Kidney (tissue), 14 donors: Measurements from ENCODE around the gene POMP. TPM values are rescaled to one million over a fixed set of nuclear protein-coding genes. Genes with fewer than 3 reads are reported as not detected.

Experiments used
- DNase-seq, 5 donors: peaks; one replicate each; pipeline ENCODE4 v3.0.0-alpha.2; 2013 to 2020
- FAIRE-seq: peaks from 2 replicates; lab custom pipeline; 2012; peaks lifted over from hg19 to GRCh38; lab: Jason Lieb, UNC
- H3K27ac ChIP-seq, 2 donors: one replicate each; pipeline ENCODE4 v1.7.0; 2013; ENCODE audit warnings: low read depth in 2 of 2, low read length in 2 of 2, inconsistent platforms in 1 of 2
- H3K27me3 ChIP-seq: one replicate; pipeline ENCODE4 v1.7.1; 2013; ENCODE audit warnings: low read length, inconsistent platforms; ENCODE audit not compliant: control insufficient read depth, insufficient read depth
- H3K36me3 ChIP-seq, 3 donors: one replicate each; pipeline versions ENCODE4 v1.7.0 to v1.7.1; 2013; ENCODE audit warnings: low read length in 3 of 3, control low read depth in 1 of 3, inconsistent platforms in 1 of 3; ENCODE audit not compliant: insufficient read depth in 3 of 3, control insufficient read depth in 2 of 3
- H3K4me1 ChIP-seq, 3 donors: one replicate each; pipeline versions ENCODE4 v1.7.0 to v1.7.1; 2013; ENCODE audit warnings: low read length in 3 of 3, inconsistent platforms in 1 of 3, low read depth in 1 of 3; ENCODE audit not compliant: control insufficient read depth in 2 of 3, insufficient read depth in 2 of 3
- H3K4me3 ChIP-seq, 3 donors: one replicate each; pipeline versions ENCODE4 v1.7.0 to v1.8.1; 2013; ENCODE audit warnings: low read length in 3 of 3, control low read depth in 1 of 3, inconsistent platforms in 1 of 3
- H3K9ac ChIP-seq, 3 donors: one replicate each; pipeline versions ENCODE4 v1.7.0 to v1.7.1; 2013; ENCODE audit warnings: low read length in 3 of 3, control low read depth in 1 of 3, inconsistent platforms in 1 of 3
- H3K9me3 ChIP-seq, 3 donors: one replicate each; pipeline versions ENCODE4 v1.7.0 to v1.7.1; 2013; ENCODE audit warnings: low read length in 3 of 3, control low read depth in 1 of 3, inconsistent platforms in 1 of 3; ENCODE audit not compliant: control insufficient read depth in 2 of 3, insufficient read depth in 1 of 3
- intact Hi-C: fragments of 100-400 bp; cut with DNase I; formaldehyde crosslinking; loops from one replicate; pipeline ENCODE4 v1.11.1; 2022
- polyA plus RNA-seq: library from polyadenylated mRNA; stranded (reverse); fragments of 350-450 nt; fragmentation: Illumina TruSeq; extraction: RNeasy Lipid Tissue Mini Kit (QIAGEN cat#74804); gene quantifications from one replicate; pipeline ENCODE4 v1.2.3, GENCODE V29; 2014; ENCODE audit warnings: low read depth, low replicate concordance; ENCODE audit not compliant: insufficient read depth
- total RNA-seq: library from RNA; stranded (reverse); fragmentation: NEBNext Ultra II Directional; extraction: Animal tissue kit (Norgen Biotek cat#: 25700); gene quantifications from one replicate; pipeline ENCODE4 v1.2.1, GENCODE V29; 2021
- TF ChIP-seq, protein P1 (sequence below): IDR thresholded peaks from 3 replicates; pipeline ENCODE4 v1.5.1; 2012; ENCODE audit warnings: mild to moderate bottlenecking, moderate library complexity, borderline replicate concordance; ENCODE audit not compliant: insufficient read depth; ENCODE audit errors: extremely low read depth
- donor health status: control.
- donor health status: control.
- donor health status: control.
- donor health status: control.
- donor health status: control.
- donor health status: DM: yes; HTN: yes; CAD: no.
- donor health status: Normal renal cell carcinoma (clear cell type).

Gene POMP
- total and polyA plus RNA-seq, 2 donors from 2014 or later = 59.0 to 115 TPM

DNA sequence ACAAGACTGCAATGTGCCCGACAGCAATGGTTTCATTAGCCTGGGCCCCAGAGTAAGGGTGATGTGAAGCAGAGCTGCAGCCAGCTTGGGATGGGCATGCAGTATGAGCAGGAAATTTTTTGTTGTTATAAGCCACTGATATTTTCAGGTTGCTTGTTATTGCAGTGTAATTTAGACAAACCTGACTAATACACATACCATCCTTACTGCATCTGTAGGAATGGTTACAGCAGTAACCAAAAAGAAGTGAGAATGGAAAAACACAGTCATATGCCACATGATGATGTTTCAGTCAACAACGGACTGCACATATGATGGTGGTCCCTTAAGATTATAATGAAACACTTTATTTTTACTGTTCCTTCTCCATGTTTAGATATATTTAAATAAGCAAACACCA is 8.6 kb upstream of the POMP start:
- intact Hi-C loops = no loop called here

DNA sequence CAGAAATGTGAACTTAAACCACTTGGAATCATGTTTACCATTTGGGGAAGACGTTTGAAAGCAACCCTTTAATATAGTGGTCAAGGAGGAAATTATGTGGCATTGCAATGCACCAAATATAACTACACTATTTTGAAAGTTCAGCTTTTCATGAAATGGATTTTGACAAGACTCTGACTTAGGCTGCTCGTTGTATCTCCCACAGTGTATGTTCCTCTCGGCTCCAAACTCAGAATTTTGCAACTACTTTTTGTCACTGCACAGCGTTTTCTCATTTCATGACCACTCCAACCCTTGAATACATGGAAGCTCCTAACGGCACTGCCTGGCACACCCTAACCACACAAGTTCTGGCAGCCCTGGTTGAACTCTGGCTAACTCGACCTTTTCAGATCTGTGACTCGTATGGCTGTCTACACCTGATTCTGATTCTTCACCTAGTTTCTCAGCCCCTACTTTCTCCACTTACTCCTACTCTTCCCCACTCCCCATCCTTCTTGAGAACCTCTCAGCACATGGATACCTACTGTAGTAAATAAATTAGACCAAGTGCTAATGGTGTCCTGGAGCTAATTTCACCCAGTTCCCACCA is 7.0 kb upstream of the POMP start:
- Histone ChIP-seq H3K27ac (no peak overlapping the region), H3K9me3 (no peaks in the 10 kb centered on the region), H3K27me3 (no peaks in the 10 kb centered on the region), H3K36me3 (no peaks in the 10 kb centered on the region), H3K4me1 (no peaks in the 10 kb centered on the region), H3K9ac (no peak overlapping the region), H3K4me3 (no peak overlapping the region)
- FAIRE-seq = no peak
- TF ChIP-seq, protein P1, sequence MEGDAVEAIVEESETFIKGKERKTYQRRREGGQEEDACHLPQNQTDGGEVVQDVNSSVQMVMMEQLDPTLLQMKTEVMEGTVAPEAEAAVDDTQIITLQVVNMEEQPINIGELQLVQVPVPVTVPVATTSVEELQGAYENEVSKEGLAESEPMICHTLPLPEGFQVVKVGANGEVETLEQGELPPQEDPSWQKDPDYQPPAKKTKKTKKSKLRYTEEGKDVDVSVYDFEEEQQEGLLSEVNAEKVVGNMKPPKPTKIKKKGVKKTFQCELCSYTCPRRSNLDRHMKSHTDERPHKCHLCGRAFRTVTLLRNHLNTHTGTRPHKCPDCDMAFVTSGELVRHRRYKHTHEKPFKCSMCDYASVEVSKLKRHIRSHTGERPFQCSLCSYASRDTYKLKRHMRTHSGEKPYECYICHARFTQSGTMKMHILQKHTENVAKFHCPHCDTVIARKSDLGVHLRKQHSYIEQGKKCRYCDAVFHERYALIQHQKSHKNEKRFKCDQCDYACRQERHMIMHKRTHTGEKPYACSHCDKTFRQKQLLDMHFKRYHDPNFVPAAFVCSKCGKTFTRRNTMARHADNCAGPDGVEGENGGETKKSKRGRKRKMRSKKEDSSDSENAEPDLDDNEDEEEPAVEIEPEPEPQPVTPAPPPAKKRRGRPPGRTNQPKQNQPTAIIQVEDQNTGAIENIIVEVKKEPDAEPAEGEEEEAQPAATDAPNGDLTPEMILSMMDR = no peak
- DNase-seq = no peak
- intact Hi-C loops = no loop called here

More for the DNA sequence above, 8.6 kb upstream of the POMP start:
- DNase-seq (no peak), FAIRE-seq (no peak)
- Histone ChIP-seq H3K4me3 (no peak overlapping the region), H3K27ac (no peak overlapping the region), H3K27me3 (no peaks in the 10 kb centered on the region), H3K4me1 (no peaks in the 10 kb centered on the region), H3K36me3 (no peaks in the 10 kb centered on the region), H3K9ac (no peak overlapping the region), H3K9me3 (no peaks in the 10 kb centered on the region)
- TF ChIP-seq, protein P1 = no peak

DNA sequence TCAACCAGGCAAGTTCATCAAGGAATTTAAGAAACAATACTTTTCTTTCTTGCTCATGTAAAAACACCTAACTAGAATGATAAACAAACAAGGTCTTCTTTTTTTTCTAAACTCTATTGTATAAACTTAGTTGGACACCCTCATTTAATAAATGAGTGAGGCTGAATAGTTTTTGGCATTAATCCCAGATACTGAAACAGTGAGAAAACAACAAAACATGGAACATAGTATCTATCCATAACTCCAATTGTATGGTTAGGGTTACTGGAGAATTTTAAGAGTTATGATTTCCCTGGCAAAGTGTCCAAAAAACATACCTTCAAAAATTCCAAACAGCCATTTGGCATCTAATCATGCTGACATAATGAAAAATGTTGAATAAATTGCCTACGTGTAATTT is 5.8 kb upstream of the POMP start:
- FAIRE-seq (peak; percentile 54), DNase-seq (peak in 1 of 5 donors; percentile 20)
- Histone ChIP-seq H3K27me3 (no peaks in the 10 kb centered on the region), H3K4me3 (no peak overlapping the region), H3K36me3 (no peaks in the 10 kb centered on the region), H3K27ac (no peak overlapping the region), H3K4me1 (peaks cover 0 to 8% (median 7%) of the 10 kb centered on the region in 3 donors), H3K9me3 (no peaks in the 10 kb centered on the region), H3K9ac (no peak overlapping the region)
- TF ChIP-seq, protein P1 = no peak
- intact Hi-C loops = no loop called here

DNA sequence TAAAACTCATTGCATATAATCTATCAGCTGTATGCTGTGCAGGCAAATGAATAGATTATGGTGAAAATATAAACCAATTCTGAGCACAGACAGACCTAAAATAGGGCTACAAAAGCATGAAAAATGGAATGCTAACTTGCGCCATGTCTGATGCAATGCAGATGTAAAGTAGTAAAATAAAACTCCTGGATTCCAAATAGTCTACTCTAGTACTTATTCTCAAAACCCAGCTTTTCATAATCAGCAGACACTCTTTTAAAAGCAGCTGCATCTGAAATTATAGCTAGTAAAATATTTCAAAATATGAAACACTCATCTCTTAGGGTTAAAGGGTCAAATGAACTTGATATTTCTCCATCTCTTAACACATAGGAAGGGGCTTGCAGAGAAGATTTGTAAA is 4.7 kb upstream of the POMP start:
- Histone ChIP-seq H3K27me3 (no peaks in the 10 kb centered on the region), H3K4me1 (peaks cover 0 to 10% (median 7%) of the 10 kb centered on the region in 3 donors), H3K9ac (no peak overlapping the region), H3K36me3 (no peaks in the 10 kb centered on the region), H3K27ac (no peak overlapping the region), H3K4me3 (no peak overlapping the region), H3K9me3 (no peaks in the 10 kb centered on the region)
- intact Hi-C loops = no loop called here
- DNase-seq (no peak), FAIRE-seq (no peak)
- TF ChIP-seq, protein P1 = no peak
